GM10266 (cell line): Measurements from ENCODE around the gene MYO1G.

Experiments
- DNase-seq: peaks from one replicate; pipeline ENCODE4 v3.0.0; 2012; ENCODE audit errors: extremely low spot score
- TF ChIP-seq, protein P1 (sequence below): IDR thresholded peaks from 2 replicates; pipeline ENCODE4 v1.5.1; 2012; ENCODE audit warnings: mild to moderate bottlenecking, low read depth; ENCODE audit not compliant: control insufficient read depth, insufficient read depth; ENCODE audit errors: missing control alignments

The MYO1G gene

DNA sequence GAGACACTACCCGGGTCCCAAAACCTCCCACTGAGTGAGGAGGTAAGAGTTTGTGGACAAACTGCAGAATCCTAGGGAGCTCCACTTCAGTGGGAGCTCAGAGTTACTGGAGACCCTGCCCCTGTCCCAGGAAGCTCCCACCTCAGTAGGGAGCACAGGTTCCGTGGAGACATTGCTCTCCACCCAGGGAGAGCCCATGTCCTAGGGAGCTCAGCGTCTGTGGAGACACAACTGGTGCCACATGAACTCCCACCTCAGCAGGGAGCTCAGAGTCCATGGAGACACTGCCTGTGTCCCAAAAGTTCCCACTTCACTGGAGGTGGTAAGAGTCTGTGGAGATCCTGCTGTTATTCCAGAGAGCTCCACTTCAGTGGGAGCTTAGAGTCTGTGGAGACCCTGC is 6.3 kb downstream of the MYO1G start:
- TF ChIP-seq, protein P1, sequence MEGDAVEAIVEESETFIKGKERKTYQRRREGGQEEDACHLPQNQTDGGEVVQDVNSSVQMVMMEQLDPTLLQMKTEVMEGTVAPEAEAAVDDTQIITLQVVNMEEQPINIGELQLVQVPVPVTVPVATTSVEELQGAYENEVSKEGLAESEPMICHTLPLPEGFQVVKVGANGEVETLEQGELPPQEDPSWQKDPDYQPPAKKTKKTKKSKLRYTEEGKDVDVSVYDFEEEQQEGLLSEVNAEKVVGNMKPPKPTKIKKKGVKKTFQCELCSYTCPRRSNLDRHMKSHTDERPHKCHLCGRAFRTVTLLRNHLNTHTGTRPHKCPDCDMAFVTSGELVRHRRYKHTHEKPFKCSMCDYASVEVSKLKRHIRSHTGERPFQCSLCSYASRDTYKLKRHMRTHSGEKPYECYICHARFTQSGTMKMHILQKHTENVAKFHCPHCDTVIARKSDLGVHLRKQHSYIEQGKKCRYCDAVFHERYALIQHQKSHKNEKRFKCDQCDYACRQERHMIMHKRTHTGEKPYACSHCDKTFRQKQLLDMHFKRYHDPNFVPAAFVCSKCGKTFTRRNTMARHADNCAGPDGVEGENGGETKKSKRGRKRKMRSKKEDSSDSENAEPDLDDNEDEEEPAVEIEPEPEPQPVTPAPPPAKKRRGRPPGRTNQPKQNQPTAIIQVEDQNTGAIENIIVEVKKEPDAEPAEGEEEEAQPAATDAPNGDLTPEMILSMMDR, result no peak
- DNase-seq, result no peak

DNA sequence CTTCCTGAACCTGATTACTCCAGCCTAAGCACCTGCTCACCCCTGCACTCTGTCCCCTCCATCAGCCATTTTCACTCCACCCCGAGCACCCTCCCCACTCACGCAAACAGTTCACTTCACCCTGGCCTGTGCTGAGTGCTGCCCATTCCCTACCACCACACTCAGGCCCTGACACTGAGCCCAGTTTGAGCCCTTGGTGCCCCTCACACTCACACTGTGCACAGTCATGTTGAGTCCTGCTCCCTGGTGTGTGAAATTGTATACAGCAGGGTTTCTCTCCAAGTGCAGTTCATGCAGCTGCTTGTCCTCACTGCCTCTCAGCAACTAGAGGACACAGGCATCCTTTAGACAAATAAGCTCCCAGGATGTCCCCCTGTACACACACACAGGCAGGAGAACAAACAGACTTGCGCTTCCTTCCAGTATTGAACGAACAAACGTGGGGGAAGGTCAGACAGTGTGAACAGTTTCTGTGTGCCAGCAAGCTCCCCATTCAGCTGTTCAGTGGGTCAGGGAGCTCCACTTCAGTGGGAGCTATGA is 6.8 kb downstream of the MYO1G start:
- TF ChIP-seq, protein P1, result no peak
- no peak for DNase-seq

DNA sequence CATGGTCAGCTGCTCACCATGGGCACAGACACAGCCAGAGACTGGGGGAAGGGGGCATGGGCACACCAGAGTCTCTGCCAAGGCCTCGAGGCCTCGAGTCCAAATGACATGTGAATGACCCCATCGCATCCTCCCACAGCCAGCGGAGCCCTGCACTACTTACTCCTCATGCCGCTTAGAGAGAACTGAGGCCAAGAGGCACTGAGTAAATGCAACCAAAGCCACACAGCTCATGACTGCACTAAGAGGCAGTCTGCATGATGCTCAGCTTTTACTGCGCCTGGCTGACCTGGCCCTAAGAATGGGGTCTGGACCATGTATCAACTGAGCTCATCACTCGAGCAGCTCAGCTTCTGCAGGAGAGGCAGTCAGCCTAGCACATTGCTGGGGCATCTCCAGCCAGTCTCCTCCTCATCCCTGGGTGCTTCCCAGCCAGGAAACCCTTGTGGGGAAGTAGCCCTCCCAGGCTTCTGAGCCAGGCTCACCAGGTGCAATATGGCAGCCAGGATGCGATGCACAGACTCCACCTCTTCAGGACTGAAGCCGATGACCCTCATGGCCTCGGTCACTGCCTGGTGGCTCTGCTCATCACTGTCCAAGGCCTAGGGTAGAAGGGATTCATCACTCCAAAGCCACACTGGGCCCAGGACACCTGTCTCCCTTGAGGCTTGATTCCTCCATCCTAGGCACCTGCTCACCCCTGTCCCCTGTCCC is 7.5 kb downstream of the MYO1G start:
- DNase-seq, result no peak
- TF ChIP-seq, protein P1, result no peak

DNA sequence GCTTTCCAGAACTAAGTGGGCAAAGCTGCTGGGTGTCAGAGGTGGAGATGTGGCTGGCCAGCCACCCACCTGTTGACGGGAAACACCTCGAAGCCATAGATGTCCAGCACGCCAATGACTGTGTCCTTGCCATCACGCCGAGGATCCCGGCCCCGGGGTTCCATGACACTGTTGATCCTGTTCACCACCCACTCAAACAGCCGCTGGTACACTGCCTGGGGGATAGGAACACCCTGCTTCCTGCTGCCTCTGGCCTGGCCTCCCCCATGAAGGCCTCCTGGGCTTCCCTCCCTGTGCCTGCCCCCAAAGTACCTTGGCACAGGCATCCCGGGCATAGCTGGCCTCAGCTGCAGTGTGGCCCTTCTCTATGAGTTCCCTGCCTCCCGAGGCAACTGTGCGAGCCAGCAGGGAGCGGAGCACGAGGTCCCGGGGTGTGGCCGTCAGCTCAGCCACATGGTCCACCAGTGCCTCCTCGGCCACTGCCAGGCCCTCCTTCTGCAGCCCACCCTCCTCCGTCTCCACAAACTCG is 8.2 kb downstream of the MYO1G start:
- DNase-seq, result no peak
- TF ChIP-seq, protein P1, result no peak

DNA sequence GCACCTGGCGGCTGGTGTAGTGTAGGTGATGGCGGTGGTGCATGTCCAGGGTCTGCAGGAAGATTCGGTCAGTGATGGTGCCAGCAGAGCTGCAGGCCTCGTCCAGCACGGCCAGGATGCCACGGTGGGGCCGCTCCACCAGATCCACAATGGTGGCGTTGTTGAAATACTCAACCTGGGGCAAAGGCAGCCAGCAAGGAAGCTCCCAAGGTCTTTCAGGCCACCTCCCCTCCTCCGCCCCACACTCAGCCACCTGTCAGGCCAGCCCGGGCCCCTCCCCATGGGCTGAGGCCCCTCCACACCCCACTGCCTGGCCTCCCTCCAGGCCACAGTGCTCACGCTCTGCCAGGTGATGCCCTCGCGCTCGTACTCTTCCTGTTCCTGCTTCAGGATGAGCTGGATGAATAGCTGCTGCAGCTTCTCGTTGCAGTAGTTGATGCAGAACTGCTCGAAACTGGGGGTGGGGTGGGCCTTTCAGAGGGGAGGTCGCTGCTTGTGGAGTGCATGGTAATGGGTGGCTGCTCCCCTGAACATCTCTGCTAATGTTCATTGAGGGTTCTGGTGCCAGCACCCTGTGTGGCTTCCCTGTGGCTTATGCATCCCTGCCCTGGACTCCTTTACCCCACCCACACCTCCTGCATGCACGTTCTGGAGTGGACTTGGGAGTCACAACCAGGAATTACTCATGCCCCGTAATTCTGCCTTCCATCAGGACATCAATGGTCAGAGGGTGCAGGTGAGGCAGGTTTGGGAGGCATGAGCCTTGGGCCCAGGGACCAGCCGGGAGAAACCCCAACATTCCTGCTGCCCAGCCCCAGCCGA is 8.9 kb downstream of the MYO1G start:
- TF ChIP-seq, protein P1, result no peak
- DNase-seq, result no peak

DNA sequence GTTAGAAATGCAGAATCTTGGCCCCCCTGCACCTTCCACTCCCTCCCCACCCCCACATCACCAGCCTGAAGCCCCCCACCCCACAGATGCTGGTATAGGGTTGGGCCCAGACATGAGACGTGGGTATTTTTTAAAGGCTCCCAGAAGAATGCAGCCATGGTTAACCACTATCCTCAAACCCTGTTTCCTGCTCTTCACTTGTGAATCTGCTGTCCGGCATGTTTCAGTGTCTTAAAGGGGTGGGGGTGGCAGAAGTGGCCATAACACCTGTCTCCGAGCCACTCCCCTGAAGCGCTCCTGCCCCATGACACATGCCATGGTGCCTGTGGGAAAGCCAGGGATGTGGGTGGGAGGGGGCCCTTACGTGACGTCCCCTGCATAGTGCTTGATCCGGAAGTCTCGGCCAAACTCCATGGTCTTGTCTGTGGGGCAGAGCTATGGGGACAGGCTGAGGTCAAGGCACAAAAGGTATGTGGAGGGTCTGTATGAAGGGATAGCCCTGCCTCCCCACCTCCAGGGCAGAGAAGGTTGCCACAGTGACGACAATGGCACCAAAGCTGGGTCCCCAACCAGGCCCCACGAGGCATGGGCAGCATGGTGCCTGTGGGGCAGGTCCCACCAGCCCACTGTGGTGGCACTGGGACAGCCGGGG is 9.6 kb downstream of the MYO1G start:
- TF ChIP-seq, protein P1, result no peak
- DNase-seq, result no peak
